Measurements from ENCODE around the gene RNF141.

The RNF141 gene, protein sequence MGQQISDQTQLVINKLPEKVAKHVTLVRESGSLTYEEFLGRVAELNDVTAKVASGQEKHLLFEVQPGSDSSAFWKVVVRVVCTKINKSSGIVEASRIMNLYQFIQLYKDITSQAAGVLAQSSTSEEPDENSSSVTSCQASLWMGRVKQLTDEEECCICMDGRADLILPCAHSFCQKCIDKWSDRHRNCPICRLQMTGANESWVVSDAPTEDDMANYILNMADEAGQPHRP

DNA sequence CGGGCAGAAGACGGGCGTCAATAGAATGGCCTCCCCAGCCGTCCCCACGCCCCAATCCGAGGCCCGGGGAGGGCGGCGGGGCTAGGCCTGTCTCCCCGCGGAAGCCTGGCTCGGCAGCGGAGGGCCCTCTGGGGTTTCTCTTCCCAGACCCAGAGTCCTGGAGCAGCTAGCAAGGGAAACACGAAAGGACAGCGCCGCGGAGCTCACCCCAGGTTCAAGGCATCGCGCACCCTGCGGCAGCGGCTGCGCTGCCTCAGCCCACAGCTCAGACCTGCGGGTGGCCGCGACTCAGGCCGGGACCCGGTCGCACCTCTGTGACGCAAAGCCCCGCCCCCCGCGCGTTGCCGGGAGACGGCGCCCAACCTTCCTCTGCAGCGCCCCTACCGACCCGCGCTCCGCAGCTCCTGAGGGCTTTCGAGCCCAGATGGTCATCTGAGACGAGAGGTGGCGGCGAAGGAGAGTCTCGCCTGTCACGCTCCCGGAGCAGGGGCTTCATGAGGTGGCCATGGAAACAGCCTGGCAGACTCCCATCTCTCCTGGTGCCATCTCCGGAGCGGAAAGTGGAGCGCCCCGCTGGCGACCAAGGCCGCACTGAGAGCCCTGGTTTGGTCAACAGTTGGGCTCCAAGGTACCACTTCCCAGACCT lies at the start of gene RNF141:
Gene RNF141 (minus strand): TSS at position 273 of the 646 bp plus-strand sequence. CDS start 7,029 bp downstream, outside the sequence.
- in situ Hi-C loops (cut with MboI; ENCODE audit: low sequenced_read_pairs) = no loop called here

DNA sequence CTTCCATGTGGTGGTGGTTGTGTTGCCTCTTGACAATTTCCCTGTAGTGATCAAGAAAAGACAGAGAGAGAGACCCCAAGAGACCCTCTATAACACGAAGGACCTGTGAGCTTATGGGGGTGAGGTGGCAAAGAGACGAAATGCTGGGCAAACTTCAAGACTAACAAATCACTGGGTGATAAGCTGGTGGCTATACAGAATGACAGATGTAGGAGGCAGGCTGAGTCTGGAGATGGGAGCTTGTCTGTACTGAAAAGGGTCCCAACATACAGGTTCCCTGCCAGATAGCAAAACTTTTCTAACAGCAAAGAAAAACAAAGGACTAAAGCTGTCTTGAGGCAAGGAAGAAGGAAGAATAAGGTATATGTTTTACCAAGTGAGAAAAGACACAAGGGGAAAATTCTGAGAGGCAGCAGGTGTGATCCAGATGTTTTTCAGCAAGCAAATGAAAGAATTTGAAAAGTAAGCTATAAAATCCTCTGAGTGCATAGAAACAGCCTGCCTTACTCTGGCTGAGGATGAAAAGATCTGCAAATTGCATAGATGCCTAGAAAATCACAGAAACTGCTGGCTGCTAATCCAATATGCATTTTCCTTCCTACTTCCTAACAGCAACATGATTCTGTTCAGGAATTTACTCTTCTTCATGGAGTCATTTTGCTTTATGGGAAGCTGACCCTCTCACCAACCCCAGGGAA lies 49.4 kb upstream of the RNF141 start:
- in situ Hi-C loops (cut with MboI; ENCODE audit: low sequenced_read_pairs) = no loop called here

DNA sequence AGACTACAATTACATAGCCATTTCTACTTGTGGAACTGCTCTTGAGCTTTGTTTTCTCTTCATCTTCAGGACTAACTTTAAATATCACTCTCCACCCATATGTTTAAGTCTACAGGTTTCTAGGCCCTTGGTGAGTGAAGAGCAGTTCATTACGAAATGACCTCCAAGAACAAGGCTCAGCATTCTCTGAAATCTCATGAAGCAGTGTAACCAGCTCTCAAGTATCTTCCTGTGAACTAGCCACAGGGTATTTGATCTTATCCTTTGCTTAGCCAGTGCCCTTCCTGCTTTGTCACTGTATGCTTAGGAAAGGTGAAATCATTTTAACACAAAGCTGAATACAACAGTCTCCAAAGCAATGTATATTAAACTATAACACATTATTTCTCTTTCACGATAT lies 47.9 kb upstream of the RNF141 start:
- in situ Hi-C loops (cut with MboI; ENCODE audit: low sequenced_read_pairs) = no loop called here

DNA sequence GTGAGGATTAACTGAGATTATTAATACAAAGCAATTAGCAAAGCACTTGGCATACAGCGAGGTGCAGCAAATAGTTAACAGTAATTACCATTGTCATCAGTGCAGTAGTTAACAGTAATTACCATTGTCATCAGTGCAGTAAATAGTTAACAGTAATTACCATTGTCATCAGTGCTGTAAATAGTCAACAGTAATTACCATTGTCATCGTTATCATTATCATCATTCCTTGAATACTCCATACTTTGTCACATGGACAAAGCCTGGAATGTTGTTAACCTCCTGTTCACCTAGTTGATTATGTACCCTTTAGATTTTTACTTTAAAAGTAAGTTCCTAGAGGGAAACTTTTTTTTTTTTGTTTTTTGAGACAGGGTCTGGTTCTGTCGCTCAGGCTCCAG lies 47.0 kb upstream of the RNF141 start:
- in situ Hi-C loops (cut with MboI; ENCODE audit: low sequenced_read_pairs) = no loop called here

DNA sequence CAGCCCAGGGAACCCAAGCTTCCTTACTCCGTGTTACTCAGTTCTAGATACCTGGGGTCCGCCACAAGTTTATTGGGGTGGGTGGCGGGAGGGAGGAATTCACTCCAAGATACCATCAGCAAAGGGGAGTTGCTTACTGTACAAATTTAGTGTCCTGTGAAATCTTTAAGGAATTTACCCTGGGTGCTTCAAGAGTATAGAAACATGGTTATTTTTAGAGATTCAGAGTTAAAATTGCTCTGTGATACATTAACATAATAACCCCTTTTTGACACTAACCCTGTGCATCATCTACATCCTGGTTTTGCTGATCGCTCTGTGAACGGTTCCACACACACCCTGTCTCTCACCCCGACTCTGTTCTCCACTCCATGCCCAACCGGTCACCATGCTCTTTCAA lies 46.4 kb upstream of the RNF141 start:
- in situ Hi-C loops (cut with MboI; ENCODE audit: low sequenced_read_pairs) = no loop called here

DNA sequence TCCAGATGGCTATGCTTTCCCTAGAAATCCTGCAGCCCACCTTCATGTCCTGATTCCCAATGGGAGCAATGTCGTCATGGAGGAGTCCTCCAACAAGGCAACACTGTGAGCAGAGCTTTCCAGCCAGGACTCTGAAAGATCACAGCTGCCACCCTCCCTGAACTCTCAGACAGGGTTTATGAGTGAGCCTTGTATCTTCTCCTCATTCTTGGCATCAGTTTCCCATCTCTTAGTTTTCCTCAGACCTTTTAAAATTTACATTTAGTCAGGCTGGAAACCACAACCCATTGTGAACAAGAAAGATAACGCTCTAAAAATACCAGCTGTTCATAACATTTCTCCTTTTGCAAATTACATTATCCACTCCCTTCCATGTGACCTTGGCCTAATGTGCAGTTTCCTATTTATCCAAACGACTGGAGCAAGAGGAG lies 43.1 kb upstream of the RNF141 start:
- in situ Hi-C loops (cut with MboI; ENCODE audit: low sequenced_read_pairs) = no loop called here

DNA sequence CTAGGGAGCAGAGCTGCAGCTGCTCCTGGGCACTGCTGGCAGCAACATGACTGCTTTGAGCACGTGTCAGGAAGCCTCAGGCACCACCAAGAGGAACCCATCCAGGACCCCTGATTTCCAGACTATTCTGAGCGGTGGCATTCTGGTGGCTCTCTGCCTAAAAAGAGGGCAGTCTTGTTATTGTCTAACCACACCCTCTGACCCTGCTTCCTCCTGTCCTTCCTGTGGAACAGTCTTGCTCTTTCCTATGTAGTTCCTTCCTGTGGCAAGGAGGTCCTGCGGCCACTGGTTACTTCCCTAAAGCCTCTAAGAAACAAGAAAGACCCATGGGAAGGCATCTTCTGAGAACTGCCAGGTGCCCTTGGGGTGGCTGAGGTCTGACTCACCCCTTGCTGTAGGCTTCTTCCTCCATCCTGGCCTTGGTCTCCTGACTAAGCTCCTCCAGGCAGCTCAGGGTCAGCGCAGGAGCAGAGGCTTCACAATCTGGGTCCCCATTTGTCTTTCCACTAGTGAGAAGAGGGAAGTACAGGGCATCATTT lies 40.6 kb upstream of the RNF141 start:
- in situ Hi-C loops (cut with MboI; ENCODE audit: low sequenced_read_pairs) = no loop called here

DNA sequence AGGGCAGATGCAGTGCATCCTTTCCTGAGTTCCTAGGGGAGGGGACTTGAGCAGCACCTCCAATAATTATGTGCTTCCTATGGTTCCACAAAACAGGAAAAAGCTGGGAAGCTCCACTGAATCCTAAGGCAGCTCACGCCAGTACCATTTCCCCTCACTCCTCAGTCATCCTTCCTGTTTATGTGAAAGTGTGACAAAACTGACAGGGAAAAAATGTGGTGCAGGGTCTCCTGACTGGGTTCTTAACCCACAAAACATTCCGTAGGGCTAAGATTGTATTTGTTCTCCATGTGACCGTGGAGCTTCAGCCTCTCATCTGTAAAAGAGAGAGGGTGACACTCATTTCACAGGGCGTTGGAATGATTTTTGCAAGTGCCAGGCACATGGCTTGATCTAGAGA lies 39.6 kb upstream of the RNF141 start:
- in situ Hi-C loops (cut with MboI; ENCODE audit: low sequenced_read_pairs) = no loop called here

DNA sequence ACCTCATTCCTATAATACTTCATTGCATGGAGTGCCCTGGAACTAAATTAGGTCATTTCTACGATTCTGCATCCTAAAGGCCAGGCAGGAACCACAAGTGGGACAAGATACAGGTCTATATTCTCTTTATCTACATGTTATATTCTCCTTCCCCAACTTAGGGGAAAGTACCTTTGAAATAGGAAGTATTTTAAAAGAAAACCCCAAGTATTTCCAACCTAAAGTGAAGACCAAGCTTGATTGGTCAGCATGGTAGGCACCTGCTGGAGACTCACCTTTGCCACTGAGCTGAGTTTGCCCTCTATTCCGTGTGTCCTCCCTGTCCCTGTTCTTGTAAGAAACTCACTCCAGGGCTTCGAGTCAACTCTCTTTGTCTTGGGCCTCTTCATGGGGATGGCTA lies 38.7 kb upstream of the RNF141 start:
- in situ Hi-C loops (cut with MboI; ENCODE audit: low sequenced_read_pairs) = no loop called here

DNA sequence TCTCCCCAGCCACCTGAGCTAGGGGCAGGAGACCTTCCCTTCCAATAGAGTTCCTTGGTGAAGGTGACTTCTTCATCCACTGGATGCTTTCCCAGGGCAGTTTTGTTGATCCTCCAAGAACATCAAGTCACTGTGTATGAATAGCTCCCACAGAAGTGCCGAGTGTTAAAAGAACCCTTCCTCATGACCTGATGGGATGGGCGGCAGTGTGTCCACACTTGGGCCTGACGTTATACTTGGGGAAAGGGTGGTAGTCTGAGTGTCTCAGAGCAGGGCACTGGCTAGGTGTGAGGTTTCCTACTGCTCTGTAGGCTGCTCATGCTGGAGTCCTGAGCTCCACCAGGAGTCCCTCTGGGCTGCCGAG lies 35.0 kb upstream of the RNF141 start:
- in situ Hi-C loops (cut with MboI; ENCODE audit: low sequenced_read_pairs) = no loop called here

DNA sequence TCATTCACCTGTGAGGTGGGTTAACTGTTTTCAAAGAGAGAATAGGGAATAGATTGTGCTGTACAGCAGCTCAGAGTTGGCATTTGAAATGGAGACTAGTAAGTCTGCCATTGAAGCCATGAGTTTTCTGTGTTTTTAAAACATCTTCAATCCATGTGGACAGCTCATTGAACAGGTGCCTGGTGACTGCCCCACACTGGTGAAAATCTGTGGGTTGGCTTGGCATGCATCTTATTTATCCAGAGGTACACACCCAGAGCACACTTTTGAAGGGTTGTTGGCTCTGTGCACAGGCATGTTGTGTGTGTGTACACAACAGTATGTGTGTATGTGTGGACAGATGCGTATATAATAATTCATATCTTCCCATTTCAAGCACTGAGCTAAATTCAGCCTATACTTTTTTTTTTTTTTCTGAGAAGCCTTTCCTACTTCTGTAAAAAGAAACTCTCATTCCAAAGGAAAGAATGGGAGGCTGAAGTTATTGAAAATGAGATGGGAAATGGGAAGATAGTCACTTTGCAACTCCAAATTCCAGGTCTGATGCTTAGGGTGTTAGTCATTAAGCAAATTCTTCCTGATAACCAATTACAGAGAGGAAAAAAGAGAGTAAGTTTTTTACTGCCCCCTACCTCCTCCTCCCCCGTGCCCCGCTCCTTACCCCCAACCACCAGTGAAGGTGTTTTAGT lies 34.5 kb upstream of the RNF141 start:
- in situ Hi-C loops (cut with MboI; ENCODE audit: low sequenced_read_pairs) = no loop called here

DNA sequence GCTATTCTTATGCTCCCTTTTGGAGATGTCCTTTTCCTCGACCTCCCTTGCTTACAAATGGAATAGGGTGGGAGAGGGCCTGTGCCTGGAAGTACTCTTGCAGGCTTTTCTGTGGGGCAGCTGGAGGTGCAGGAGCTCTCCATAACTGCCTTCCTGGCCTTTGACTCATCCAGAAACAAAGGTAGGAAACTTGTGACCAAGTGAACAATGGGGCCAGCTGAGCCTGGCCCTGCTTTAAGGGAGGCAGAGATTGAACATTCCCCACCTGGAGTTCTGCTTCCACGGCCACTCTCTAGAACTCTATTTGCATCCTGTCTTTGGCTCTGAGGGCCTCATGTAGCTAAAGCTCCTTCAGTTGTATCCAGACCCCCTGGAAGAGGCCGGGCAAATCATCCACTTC lies 32.6 kb upstream of the RNF141 start:
- in situ Hi-C loops (cut with MboI; ENCODE audit: low sequenced_read_pairs) = no loop called here

DNA sequence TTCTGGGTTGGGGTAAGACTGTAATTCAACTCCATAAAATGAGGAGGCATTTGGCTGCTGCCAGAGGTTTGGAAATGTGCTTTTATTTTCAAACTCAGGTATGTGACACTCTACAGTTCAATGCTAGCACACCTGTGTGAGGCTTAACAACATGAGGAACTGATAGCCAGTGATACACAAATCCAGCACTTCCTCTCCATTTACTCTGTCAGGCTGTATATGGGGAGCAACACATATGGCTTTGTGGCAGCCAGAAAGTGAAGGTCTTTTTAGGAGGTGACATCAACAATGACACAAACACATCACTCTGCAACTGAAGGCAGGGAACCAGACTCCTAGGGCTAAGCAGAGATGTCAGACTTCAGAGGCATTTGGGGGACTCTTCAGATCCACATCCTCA lies 32.0 kb upstream of the RNF141 start:
- in situ Hi-C loops (cut with MboI; ENCODE audit: low sequenced_read_pairs) = no loop called here

DNA sequence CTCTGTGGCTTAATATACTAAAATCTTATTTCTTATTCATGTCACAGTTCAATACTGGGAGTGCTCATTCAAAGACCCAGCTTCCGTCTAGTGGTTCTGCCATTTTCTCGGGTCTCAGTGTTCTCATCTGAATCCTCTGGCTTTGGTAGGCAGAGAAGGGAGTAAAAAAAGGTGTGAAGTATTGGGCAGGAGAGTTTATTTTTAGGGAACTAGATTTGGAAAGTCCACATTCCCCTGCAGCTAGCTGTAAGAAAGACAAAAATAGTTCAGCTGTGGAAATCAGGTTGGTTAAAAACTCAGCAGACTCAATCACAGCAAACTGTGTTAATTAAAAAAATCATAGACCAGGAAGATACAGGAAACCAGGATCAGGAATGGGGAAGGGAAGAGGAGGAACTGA lies 31.5 kb upstream of the RNF141 start:
- in situ Hi-C loops (cut with MboI; ENCODE audit: low sequenced_read_pairs) = no loop called here

DNA sequence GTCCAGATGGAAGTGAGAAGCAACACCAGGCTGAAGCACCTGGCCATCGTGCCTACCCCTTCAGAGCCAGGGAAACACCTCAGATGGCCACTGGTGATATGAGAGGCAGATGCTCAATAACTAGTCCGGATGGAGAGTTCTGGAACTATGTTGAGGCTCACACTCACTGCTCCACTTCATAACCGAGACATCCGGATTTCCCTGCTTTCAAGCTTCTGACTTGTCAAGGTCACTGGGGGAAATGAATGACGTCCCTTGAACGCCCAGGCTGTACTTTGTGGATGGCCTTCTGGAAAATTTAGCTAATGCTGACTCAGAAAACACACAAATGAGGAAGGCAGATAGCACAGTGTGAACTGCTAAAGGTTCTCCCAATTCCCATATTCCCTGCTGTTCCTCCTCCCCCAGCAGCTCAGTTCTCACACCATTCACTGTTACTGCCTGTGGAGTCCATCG lies 27.5 kb upstream of the RNF141 start, which contains the start of gene LYVE1:
Gene LYVE1 (minus strand): TSS at position 180 of the 456 bp plus-strand sequence. CDS start 133 bp downstream, at position 47.
- in situ Hi-C loops (cut with MboI; ENCODE audit: low sequenced_read_pairs) = no loop called here

DNA sequence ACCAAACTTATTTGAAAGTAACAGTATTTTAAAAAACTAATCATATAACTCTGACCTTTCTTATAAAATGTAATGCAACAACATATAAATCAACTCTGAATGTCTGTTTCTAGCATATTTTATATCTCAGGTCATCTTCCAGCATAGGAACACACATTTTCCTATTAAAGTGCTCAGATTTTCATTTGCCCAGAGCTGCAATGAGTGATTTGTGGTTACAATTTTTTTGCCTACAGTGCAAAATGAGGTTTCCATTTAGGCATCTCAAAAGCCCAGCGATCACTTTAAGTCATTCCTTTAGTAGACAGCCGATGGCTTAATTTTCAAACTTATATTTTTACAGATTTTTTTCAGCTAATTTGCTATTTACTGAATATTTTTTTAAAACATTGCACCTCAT lies 26.5 kb upstream of the RNF141 start:
- in situ Hi-C loops (cut with MboI; ENCODE audit: low sequenced_read_pairs) = no loop called here

DNA sequence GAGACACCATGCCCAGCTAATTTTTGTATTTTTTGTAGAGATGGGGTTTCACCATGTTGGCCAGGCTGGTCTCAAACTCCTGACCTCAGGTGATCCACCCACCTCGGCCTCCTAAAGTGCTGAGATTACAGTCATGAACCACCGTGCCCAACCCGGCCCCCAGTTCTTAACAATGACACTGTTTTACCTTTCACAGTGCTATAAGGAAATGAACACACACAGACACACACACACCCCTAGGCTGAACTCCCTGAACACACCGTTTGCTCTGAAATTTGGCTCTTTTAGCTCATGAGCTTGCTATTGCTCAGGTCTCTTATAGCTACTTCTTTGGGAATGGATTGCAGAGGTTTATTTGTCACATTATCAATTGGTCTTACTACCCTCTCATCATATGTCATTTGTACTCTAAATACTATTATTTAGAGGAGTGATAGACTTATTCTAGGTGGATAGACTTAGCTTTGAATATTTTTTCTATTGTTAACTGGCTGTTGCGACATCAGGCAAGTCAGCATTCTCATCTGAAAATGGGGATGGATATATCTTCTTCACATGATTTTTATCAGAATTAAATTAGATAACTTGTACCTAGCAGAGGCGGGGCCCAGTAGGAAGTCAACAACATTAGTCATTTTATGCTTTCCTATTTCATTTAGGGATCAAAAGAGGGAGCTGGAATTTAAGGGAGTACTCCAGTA lies 25.4 kb upstream of the RNF141 start:
- in situ Hi-C loops (cut with MboI; ENCODE audit: low sequenced_read_pairs) = no loop called here

DNA sequence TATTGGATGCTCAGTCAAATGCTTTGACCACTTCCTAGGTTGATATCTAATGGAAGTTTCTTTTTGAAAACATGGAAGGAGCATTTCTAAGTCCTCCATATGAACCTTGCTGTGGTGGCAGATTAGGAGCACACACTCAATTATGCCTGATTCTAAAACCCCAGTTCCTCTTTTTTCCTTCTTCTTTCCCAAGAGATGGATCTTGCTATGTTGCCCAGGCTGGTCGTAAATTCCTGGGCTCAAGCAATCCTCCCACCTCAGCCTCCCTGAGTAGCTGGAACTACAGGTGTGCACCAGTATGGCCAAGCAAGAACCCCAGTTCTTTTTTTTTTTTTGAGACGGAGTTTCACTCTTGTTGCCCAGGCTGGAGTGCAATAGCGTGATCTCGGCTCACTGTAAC lies 24.5 kb upstream of the RNF141 start:
- in situ Hi-C loops (cut with MboI; ENCODE audit: low sequenced_read_pairs) = no loop called here

DNA sequence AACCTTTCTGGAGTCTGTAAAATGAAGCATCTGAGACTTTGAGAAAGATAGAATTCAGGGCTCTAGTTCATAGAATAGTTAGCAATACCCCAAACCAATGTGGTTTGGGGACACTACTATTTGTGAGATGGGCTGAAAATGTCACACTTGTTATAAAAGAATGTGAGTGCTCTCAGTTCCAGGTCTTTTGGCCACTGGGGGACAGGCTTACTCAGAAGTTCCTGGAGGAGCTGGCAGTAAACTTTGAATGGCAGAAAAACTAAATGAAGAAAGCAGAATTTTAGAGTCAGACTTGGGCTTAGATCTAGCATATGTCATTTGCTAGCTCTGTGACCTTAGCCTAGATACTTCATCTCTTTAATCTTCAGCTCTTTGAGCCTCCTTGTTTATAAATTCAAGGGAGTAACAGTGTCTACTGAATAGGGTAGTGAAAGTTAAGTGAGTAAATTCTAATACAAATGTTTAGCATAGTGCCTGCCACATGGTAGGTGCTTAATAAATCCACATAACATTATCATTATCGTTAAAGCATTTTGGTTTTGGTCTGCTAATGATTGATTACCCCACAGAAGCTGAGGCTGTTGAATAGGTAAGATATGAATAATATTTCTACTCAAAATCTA lies 23.8 kb upstream of the RNF141 start:
- in situ Hi-C loops (cut with MboI; ENCODE audit: low sequenced_read_pairs) = no loop called here

DNA sequence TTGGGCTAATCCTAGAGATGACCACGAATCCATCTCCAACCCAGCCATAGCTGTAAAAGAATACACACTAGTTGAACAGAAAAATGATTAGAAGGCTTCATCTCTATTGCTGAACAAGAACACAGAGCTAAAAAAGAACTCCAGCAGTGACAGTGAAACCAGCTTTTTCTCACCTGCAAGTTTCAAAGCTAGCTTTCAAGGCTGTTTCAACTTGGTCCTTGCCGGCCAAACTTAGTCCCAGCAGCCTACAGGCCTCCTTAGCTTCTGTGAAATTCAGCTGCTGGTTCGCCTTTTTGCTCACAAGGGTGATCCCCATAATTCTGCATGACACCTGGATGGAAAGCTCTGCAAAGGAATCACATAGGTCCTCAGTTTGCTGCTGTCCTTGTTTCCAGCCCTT lies 23.0 kb upstream of the RNF141 start:
- in situ Hi-C loops (cut with MboI; ENCODE audit: low sequenced_read_pairs) = no loop called here
